IPS-18a (cell line): ENCODE results near the gene AFG1L.
"Not testable (repeated sequence)": the region's sequence is repeated elsewhere in the genome, so short reads cannot be mapped to it uniquely, and the experiment has no call there.

Experiments
- H3K27ac ChIP-seq: one replicate; pipeline ENCODE4 v1.5.1; 2013; ENCODE audit warnings: low read length
- H3K27me3 ChIP-seq: one replicate; pipeline ENCODE4 v1.6.1; 2013; ENCODE audit warnings: mild to moderate bottlenecking, low read length; ENCODE audit not compliant: control insufficient read depth, insufficient read depth
- H3K36me3 ChIP-seq: one replicate; pipeline ENCODE4 v1.6.1; 2013; ENCODE audit warnings: low read depth, low read length; ENCODE audit not compliant: control insufficient read depth
- H3K4me1 ChIP-seq: one replicate; pipeline ENCODE4 v1.6.1; 2013; ENCODE audit warnings: low read depth, low read length; ENCODE audit not compliant: control insufficient read depth
- H3K4me3 ChIP-seq: one replicate; pipeline ENCODE4 v1.5.1; 2013; ENCODE audit warnings: low read length
- H3K9ac ChIP-seq: one replicate; pipeline ENCODE4 v1.6.1; 2013; ENCODE audit warnings: mild to moderate bottlenecking, low read length, moderate library complexity
- H3K9me3 ChIP-seq: one replicate; pipeline ENCODE4 v1.6.1; 2013; ENCODE audit warnings: low read depth, low read length; ENCODE audit not compliant: control insufficient read depth

Gene AFG1L

DNA sequence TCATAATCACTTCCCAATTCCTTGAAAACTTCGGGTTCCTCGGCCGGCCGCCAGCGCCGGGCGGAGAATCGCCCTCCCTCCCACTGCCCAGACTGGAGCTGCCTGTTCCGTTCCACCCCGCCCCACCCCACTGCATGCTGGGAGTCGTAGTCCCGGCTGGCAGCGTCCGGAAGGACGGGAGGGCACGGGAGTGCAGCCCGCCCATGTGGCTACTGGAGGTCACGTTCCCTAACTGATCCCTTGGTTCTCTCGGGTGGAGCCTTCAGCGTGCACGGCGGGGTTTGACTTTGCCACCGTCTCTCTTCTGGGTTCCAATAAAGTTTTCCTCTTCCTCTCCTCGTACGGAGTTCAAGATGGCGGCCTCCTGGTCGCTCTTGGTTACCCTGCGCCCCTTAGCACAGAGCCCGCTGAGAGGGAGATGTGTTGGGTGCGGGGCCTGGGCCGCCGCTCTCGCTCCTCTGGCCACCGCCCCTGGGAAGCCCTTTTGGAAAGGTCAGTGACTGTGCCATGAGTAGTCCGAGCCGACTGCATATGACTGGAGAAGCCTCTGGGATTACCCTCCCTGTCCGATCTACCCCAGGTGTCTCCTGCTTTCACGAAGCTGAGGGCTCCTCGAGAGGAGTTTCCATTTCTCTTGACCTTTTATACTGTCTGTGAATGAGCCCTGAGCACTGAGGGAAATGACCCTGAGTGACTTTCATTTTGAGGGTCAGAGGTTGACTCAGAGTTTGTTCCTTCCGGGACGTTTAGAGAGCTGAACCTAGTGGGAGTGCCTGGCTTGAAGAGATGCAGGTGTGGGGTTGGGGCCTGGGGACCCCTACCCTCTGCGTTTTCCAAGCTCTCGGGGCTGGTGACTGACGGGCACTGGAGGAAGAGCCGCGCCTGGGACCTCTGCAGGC is at the start of gene AFG1L:
Gene AFG1L, plus strand, starts transcription at position 328 of the 899 bp plus-strand sequence. Its CDS starts 26 bp downstream, at position 354.
- H3K9me3 ChIP-seq, result no peaks in the 10 kb centered on the region
- H3K27me3 ChIP-seq, result no peaks in the 10 kb centered on the region
- peak within 1 kb of the TSS; percentile 94 for H3K9ac ChIP-seq
- no peaks in the 10 kb centered on the region for H3K36me3 ChIP-seq
- H3K4me1 ChIP-seq, result peaks cover 8% of the 10 kb centered on the region
- peak within 1 kb of the TSS; percentile 96 for H3K4me3 ChIP-seq
- H3K27ac ChIP-seq, result peak within 1 kb of the TSS; percentile 95

DNA sequence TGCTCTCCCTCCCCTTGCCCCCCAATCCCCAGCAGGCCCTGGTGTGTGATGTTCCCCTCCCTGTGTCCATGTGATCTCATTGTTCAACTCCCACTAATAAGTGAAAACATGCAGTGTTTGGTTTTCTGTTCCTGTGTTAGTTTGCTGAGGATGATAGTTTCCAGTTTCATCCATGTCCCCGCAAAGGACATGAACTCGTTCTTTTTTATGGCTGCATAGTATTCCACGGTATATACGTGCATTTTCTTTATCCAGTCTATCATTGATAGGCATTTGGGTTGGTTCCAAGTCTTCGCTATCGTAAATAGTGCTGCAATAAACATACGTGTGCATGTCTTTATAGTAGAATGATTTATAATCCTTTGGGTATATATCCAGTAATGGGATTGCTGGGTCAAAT is 49.8 kb upstream of the AFG1L start:
- H3K27ac ChIP-seq, H3K4me3 ChIP-seq, H3K4me1 ChIP-seq, H3K9me3 ChIP-seq, H3K36me3 ChIP-seq, H3K9ac ChIP-seq, H3K27me3 ChIP-seq: not testable (repeated sequence)

DNA sequence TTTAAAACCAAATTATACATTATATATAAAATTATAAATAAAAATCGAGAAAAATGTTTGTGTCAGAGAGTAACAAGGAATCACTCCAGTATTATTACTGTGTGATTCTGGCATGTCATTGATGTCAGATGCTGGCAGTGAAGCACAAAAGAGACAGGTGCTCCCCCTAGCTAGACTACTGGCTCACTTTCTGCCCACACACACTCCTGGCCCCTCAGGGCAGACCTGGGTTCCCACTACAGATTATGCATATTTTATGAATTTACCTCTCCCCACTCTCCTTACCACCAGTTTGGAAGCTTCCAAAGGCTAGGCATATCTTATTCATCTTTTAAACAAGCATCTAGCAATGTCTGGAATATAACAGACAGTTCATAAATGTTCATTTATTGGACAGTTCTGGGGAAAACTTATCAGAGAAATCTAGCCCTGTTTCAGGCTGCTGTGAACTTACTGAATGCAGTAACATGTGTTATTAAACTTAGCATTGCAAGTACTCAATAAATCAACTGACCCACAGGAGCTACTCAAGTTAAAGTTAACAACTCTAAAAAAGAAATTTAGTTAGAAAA is 46.8 kb upstream of the AFG1L start:
- no peak overlapping the region for H3K9ac ChIP-seq
- no peak overlapping the region for H3K27ac ChIP-seq
- no peaks in the 10 kb centered on the region for H3K9me3 ChIP-seq
- H3K4me3 ChIP-seq, result no peak overlapping the region
- no peaks in the 10 kb centered on the region for H3K27me3 ChIP-seq
- no peaks in the 10 kb centered on the region for H3K4me1 ChIP-seq
- no peaks in the 10 kb centered on the region for H3K36me3 ChIP-seq

DNA sequence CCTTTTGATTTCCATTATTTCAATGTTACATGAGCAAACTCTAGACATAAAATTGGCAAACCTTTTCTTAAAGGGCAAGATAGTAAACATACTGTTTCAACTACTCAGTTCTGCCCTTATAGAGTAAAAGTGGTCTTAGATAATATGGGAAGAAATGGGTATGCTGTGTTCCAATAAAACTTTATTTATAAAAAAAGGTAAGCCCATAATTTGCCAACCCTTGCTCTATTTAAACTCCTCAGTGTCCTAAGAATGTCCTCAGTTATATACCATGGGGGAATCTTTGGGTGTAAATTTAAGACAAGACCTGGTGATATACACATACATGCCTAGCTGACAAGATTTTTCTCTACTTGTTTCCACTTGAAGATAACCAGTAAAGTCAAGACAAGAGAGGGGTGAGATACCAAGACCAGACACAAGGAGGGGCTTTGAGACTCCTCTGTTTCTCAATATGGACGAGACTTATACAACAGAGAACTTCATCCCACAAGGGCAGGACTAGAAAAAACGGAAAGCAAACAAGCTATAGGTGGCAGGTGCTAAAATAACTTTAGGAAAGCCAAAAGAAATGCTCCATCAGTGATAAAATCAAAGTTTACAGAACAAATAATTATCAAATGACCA is 44.5 kb upstream of the AFG1L start:
- H3K27me3 ChIP-seq, result no peaks in the 10 kb centered on the region
- no peak overlapping the region for H3K9ac ChIP-seq
- H3K36me3 ChIP-seq, result no peaks in the 10 kb centered on the region
- no peak overlapping the region for H3K4me3 ChIP-seq
- no peak overlapping the region for H3K27ac ChIP-seq
- H3K9me3 ChIP-seq, result no peaks in the 10 kb centered on the region
- no peaks in the 10 kb centered on the region for H3K4me1 ChIP-seq

DNA sequence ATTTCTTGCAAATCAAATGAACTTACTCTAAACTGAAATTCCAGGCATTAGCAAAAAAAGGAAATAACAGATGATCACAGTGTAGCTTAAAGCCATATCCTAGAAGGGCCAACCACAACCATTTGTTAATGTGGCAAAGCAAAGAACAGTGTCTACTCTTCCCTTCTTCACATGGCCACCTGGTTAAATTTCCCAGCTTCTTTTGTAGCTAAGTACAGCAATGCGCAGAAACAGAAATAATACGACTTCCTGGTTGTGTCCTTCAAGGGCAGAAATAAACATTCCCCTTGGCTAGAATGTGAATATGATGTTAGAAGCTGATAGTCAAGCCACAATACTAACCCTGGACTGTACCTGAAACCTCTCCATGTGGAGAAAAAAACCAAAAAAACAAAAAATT is 43.6 kb upstream of the AFG1L start:
- Histone ChIP-seq H3K27ac (no peak overlapping the region), H3K4me1 (no peaks in the 10 kb centered on the region), H3K27me3 (no peaks in the 10 kb centered on the region), H3K36me3 (no peaks in the 10 kb centered on the region), H3K9ac (no peak overlapping the region), H3K4me3 (no peak overlapping the region), H3K9me3 (no peaks in the 10 kb centered on the region)

DNA sequence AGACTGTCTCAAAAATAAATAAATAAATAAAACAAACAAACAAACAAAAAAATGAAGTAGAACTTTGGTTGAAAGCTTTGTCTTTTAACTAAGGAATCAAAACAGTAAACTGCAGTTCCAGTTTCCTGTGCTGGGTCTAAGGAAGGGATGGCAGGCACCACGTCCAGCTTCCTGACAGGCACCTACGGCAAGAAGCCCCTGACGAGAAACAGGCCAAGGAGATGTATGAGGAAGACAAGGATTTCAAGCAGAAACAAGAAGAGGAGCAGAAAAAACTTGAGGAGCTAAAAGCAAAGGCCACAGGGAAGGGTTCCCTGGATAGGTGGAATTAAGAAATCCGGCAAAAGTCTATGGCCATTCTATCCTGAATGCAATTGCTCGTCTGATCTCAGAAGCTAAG is 42.8 kb upstream of the AFG1L start:
- Histone ChIP-seq H3K36me3 (no peaks in the 10 kb centered on the region), H3K4me3 (no peak overlapping the region), H3K9ac (no peak overlapping the region), H3K27ac (no peak overlapping the region), H3K4me1 (no peaks in the 10 kb centered on the region), H3K9me3 (no peaks in the 10 kb centered on the region), H3K27me3 (no peaks in the 10 kb centered on the region)

DNA sequence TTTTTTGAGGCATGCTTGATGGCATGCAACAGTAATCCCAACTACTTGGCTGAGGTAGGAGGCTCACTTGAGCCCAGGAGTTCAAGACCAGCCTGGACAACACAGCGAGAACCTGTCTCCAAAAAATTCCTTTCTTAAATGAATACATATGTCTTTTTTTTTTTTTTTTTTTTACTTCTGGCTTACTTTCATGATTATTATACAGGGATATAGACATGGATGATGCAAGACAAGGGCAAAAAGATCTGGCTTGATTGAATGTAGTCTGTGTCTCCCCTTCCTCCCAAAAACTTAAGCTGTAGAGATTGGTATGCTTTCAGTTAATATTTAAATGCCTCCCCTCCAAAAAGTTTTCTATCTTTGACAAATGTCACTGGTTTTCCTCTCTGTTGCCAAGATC is 41.6 kb upstream of the AFG1L start:
- no peaks in the 10 kb centered on the region for H3K9me3 ChIP-seq
- H3K4me1 ChIP-seq, result no peaks in the 10 kb centered on the region
- H3K27me3 ChIP-seq, result no peaks in the 10 kb centered on the region
- no peak overlapping the region for H3K9ac ChIP-seq
- no peak overlapping the region for H3K27ac ChIP-seq
- no peaks in the 10 kb centered on the region for H3K36me3 ChIP-seq
- no peak overlapping the region for H3K4me3 ChIP-seq

DNA sequence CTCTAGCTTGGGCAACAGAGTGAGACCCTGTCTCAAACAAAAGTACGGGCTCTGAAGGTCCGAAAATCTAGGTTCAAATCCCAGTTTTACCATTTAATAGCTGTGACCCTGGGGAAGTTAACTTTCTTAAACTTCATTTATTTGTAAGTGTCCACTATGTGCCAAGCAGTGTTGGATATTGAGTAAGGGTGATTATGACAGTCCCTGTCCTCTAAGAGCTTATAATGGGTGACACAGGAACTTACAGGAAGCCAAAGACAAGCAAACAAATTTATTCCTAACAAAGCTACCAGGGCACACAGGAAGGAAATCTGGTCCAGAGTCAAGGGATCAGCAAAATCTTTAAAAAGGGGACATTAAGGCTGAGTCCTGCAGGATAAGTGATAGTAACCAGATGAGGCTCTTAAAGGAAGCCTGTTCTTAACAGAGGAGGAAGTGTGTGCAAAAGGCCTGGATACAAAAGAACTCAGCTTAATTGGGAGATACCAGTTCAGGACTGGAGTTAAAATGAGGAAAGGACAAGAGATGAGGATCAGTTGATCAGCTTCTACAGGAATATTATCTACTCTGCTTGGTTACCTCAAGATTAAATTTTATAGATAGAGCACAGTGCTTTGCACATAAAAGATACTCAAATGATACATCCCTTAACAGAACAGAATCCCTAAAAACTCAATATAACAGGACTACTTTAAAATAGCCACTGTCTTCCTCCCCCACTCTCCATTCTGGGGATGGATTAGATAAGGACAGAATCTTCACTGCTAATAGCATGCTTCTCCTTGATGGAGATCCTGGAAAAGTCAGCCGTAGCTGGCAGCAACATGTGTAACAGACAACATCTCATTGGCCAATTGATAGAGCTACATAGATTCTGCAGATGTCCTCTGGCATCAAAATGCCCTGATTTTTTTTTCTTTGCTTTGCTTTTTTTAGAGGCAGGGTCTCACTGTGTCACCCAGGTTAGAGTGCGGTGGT is 40.1 kb upstream of the AFG1L start:
- H3K4me1 ChIP-seq, result peaks cover 3% of the 10 kb centered on the region
- H3K36me3 ChIP-seq, result no peaks in the 10 kb centered on the region
- no peak overlapping the region for H3K4me3 ChIP-seq
- no peak overlapping the region for H3K27ac ChIP-seq
- no peak overlapping the region for H3K9ac ChIP-seq
- no peaks in the 10 kb centered on the region for H3K9me3 ChIP-seq
- no peaks in the 10 kb centered on the region for H3K27me3 ChIP-seq

DNA sequence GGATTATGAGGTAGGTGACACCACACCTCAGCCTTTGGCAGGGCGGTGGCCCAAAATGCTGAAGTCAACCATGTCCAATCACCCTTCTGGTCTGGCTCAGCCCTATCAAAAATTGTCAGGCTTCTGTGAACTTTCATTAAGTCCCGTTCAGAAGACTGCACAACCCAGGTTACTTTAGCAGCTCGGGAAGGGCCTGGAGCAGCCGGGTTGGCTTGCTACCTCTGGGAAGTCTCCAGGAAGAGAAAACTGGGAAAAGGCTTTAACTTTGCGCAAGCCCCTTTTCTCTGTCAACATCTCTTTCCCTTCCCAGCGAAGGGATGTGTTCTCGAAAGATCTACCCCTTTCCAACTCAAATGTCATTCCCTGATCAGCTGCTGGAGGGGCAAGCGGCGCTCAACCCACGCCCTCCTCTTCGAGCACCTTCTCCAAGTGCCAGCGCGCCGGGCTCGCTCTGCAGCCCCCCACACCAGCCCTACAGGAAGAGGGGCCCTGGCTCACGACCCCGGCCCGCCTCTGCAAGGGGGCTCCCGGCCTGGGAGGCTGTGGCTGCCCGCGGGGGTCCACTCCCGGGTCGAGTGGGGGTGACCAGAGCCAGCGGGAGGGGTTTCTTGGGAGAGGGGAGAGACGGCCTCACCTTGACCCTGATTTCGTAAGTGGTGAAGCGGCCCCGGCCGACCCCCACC is 34.6 kb upstream of the AFG1L start:
- H3K4me1 ChIP-seq, result peaks cover 7% of the 10 kb centered on the region
- H3K27ac ChIP-seq, result no peak overlapping the region
- H3K36me3 ChIP-seq, result no peaks in the 10 kb centered on the region
- H3K9ac ChIP-seq, result peak overlapping the region; percentile 79
- H3K27me3 ChIP-seq, result no peaks in the 10 kb centered on the region
- H3K9me3 ChIP-seq, result no peaks in the 10 kb centered on the region
- H3K4me3 ChIP-seq, result peak overlapping the region; percentile 80

DNA sequence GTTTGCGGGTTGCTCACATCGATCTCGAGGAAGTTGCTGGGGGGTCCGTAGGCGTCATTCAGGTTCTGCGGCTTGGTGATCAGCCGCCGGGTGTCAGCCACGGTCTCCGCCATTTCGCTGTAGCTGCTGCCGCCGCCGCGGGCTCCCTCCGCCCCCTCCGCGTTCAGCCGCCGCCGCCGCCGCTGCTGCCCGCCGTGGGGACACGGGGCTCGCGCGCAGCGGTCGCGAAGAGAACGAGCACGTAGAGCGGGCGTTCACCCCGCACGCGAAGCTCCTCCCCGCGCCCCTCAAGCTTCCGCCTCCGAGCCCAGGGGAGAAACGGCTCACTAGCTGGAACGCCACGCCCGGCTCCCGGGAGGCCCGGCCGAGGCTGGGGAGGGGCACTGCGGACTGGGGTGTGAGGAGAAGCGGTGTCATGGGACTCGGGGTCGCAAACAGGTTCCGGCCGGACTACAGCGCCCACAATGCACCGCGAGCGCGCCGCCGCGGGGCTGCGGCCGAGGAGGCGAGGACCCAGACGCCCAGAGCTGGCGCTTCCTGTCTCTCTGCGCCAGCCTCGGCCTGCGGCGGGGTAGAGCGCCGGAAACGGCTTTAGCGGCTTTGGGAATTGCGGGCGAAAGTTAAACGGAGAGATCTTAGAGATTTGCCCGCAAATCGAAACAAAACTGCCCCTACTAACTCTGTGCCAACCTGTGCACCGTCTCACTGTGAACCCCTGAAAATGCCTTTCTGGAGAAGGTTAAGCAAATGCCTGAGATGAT is 33.9 kb upstream of the AFG1L start, which contains the start of gene SNX3:
Gene SNX3, minus strand, starts transcription at position 232 of the 761 bp plus-strand sequence. Its CDS starts 119 bp downstream, at position 113.
- H3K9me3 ChIP-seq, result no peaks in the 10 kb centered on the region
- peak within 1 kb of the TSS; percentile 80 for H3K4me3 ChIP-seq
- H3K27ac ChIP-seq, result peak within 1 kb of the TSS; percentile 91
- H3K9ac ChIP-seq, result peak within 1 kb of the TSS; percentile 79
- no peaks in the 10 kb centered on the region for H3K36me3 ChIP-seq
- no peaks in the 10 kb centered on the region for H3K27me3 ChIP-seq
- peaks cover 7% of the 10 kb centered on the region for H3K4me1 ChIP-seq
